Kidney epithelial cell (primary cell): Measurements from ENCODE around the gene ANAPC2. TPM values are rescaled to one million over a fixed set of nuclear protein-coding genes. Genes with fewer than 3 reads are reported as not detected.

Experiments
- DNase-seq: peaks from one replicate; pipeline ENCODE4 v3.0.0-alpha.2; 2010; ENCODE audit warnings: low read depth
- H3K27me3 ChIP-seq: 2 replicates; pipeline ENCODE4 v1.6.0; 2011; ENCODE audit warnings: low read length; ENCODE audit not compliant: control insufficient read depth, insufficient read depth
- H3K36me3 ChIP-seq: 2 replicates; pipeline ENCODE4 v1.5.1; 2011; ENCODE audit warnings: low read length; ENCODE audit not compliant: control insufficient read depth, insufficient read depth
- H3K4me3 ChIP-seq: 2 replicates; pipeline ENCODE4 v1.5.1; 2011; ENCODE audit warnings: low read depth, mild to moderate bottlenecking, control low read depth, low read length
- total RNA-seq: library from RNA; depleted of rRNA; stranded (reverse); fragments of >200 nt; gene quantifications from 2 replicates; pipeline ENCODE4 v1.2.3, GENCODE V29; 2015
- TF ChIP-seq, protein P1 (sequence below): IDR thresholded peaks from 2 replicates; pipeline ENCODE4 v1.5.1; 2011; ENCODE audit warnings: mild to moderate bottlenecking, moderate library complexity, low read length, control low read depth, inconsistent platforms; ENCODE audit not compliant: insufficient read depth, poor library complexity, severe bottlenecking

ANAPC2 gene
- total RNA-seq, 1 donor from 2014 or later = 18.8 TPM

DNA sequence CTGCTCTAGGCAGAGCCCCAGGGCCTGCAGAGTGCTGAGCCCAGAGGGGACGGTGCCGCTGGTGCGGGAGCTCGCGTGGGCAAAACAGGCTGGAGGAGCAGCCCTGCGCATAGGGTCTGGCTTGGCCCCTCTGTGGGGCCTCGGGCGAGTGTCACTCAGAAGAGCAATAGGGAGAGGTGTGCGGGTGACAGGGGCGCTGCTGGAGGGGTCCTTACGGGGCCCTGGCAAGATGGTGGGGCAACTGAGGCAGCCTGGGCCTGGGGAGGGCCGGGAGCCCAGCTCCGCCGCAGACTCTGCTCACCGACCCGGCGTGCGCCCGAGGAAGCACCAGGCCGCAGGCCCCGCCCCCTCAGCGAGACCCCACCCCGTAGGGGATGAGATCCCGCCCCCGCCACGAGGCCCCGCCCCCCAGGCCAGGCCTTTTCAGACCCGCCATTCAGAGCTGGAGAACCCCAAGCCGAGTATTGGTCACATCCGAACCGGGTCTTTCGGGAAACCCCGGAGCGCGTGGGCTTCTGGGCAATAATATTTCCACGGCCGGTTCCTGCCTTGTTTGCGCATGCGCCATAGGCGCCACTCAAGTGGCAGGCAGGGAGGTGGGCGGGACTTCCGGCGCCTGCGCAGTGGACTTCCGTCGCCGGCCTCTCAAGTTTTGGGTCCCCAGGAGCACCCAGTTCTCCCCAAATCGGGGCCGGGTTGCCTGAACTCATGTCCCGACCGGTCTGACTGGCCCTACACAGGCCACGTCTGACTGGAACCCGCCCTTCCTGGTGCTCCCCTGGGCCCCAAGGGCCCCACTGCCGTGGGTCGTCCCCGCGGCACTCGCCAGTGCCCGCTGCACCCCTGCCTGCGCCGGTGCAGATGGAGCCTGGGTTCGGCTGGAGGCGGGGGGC, 35.0 kb upstream of the ANAPC2 start:
- H3K4me3 ChIP-seq = peak overlapping the region; percentile 83

DNA sequence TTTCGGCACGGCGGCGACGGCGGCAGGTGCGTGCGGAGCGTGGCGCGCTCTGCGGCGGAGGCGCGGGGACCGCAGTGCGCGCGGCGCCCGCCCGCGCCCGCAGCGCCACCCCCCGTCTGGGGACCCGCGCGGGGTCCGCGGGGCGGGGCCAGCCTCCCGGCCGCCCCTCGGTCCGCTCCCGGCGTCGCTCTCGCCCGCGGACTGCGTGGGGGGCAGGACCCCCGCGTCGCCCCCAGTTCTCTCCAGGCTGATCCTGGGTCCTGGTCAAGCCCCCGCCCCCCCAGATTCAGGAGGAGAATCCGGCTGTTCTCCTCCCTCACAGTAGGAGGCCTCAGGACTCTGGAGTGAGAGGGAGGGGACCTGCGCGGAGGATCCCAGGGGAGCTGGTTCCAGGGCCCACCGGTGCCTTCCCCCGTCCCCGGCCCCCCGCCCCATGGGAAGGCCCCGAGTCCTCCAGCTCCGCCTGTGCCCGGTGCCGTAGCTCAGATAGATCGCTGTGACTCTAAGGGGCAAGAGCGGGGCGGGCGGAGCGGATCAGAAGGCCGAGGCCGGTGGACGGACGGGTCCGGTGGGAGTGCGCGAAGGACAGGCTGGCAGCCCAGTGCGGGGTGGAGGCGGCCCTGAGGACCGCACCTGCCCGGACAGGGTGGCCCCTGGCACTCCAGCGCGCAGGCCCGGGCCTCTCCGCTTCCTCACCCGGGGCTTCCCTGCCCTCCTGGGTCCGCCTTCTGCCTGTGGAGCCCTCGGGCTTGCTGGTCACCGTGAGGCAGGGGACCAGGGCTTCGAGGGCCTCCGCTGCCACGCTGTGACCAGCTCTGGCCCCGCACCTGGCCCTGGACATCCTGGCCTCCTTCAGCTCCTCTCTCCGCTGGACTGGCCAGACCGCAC, 34.1 kb upstream of the ANAPC2 start, which contains the start of gene RNF208:
Gene RNF208 (minus strand): TSS at position 51 of the 888 bp plus-strand sequence. CDS start 1,028 bp downstream, outside the sequence.
- TF ChIP-seq, protein P1, sequence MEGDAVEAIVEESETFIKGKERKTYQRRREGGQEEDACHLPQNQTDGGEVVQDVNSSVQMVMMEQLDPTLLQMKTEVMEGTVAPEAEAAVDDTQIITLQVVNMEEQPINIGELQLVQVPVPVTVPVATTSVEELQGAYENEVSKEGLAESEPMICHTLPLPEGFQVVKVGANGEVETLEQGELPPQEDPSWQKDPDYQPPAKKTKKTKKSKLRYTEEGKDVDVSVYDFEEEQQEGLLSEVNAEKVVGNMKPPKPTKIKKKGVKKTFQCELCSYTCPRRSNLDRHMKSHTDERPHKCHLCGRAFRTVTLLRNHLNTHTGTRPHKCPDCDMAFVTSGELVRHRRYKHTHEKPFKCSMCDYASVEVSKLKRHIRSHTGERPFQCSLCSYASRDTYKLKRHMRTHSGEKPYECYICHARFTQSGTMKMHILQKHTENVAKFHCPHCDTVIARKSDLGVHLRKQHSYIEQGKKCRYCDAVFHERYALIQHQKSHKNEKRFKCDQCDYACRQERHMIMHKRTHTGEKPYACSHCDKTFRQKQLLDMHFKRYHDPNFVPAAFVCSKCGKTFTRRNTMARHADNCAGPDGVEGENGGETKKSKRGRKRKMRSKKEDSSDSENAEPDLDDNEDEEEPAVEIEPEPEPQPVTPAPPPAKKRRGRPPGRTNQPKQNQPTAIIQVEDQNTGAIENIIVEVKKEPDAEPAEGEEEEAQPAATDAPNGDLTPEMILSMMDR = no peak
- no peaks in the 10 kb centered on the region for H3K36me3 ChIP-seq
- no peak for DNase-seq
- peak within 1 kb of the TSS; percentile 46 for H3K4me3 ChIP-seq
- H3K27me3 ChIP-seq = no peaks in the 10 kb centered on the region

More for the DNA sequence above, 35.0 kb upstream of the ANAPC2 start:
- peak; percentile 82 for DNase-seq
- H3K36me3 ChIP-seq = no peaks in the 10 kb centered on the region
- H3K27me3 ChIP-seq = peaks cover 4% of the 10 kb centered on the region
- TF ChIP-seq, protein P1 = no peak

DNA sequence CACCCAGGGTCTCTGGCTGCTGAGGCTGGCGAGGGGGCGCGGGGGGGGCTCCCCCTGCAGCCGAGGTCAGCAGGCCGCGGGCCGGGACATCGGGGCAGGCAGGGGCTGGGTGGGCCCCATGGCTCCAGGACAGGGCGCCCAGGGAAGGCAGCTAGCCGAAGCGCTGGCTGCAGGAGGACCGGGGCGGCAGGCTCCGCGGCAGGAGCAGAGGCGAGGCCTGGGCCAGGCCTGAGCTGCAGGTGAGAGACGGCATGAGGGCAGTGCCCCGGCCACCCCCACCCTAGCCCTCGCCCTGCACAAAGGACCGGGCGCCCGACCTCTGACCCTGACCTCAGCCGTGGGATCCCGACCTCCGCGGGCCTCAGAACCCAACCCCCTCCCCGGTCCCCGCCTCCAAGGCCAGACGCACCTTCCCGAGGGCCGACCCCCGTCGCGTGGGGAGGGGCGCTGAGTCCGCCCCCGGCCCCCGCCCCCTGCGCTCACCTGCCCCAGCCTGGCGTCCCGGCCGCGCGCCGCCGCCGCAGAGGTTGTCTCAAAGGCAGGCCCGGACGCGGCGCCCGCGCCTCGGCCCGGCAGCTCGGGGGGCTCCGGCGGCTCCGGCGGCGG, 33.2 kb upstream of the ANAPC2 start:
- Histone ChIP-seq H3K36me3 (no peaks in the 10 kb centered on the region), H3K4me3 (peak overlapping the region; percentile 46), H3K27me3 (no peaks in the 10 kb centered on the region)
- DNase-seq = no peak
- TF ChIP-seq, protein P1 = no peak

DNA sequence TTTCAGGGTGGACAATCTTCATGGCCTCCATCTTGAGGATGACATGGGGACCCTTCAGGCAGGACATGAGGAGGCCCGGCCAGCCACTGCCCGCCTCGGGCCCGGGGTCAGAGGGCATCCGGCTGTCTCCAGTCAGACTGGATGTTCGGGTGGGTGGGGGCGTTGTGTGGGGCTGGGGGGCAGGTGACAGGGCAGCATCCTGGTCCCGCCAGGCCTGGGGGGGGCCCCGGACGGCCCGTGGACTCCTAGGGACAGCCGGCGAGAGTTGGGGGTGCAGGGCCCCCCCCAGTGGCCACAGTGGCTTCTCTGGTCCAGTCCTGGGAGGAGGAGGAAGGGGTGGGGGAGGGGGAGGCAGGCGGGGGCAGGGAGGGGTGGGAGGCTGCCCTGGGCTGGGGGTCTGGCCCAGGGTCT, 32.7 kb upstream of the ANAPC2 start:
- TF ChIP-seq, protein P1 = no peak

DNA sequence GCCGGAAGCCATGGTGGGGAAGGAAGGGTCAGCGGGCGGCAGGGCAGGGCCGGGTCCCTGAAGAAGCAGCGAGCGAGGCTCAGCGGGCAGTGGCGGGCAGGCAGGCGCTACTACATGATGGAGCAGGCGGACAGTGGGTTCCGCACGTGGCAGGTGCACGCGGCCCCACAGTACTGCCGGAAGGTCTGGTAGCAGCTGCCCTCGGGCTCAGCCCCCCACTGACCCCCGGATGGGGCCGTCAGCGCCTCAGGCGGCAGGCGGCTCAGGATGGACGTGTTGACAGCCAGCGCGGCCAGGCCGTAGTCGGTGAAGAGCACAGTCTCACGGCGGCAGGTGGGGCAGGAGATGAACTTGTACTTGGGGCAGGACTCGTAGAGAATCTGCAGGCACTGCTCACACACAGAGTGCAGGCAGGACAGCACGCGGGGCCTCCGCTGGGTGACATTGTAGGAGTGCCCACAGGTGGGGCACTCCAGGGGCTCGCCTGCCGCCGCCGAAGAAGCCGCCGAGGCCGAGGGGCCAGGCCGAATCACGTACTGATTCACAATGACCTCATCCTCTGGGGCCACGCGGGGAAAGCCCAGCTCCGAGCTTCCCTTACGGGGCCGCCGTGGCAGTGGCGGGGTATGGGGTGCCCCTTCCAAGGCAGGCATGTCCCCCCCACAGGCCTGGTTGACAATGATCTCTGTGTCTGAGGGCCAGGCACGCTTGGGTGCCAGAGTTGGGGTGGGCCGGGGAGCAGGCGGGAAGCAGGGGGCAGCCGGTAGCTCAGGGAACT, 32.1 kb upstream of the ANAPC2 start:
- H3K27me3 ChIP-seq = no peaks in the 10 kb centered on the region
- TF ChIP-seq, protein P1 = no peak
- no peak for DNase-seq
- H3K36me3 ChIP-seq = no peaks in the 10 kb centered on the region
- H3K4me3 ChIP-seq = no peak overlapping the region

More for the DNA sequence above, 32.7 kb upstream of the ANAPC2 start:
- Histone ChIP-seq H3K4me3 (no peak overlapping the region), H3K36me3 (no peaks in the 10 kb centered on the region), H3K27me3 (no peaks in the 10 kb centered on the region)
- DNase-seq = no peak
